Measurements from ENCODE around the gene ZEB2.

Gene ZEB2

DNA sequence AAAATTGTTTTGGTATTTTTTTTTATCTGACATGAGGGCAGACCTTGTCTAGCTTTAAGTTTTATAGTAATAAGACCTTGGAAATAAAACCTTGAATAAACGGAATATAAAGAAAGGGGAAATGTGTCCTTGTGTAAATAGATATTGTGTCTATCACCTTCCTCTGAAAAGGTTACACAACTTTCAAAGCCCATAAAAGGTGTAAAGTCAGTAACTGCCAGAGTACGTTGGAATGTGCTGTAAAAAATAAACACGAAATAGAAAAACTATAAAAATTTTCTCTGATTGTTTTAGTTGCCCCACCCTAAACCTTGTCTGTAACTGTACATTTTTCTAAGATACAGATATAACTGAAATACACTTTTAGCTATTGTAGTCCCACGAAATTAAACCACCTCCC, 82.3 kb downstream of the ZEB2 start:
- Histone ChIP-seq H3K27me3 (ENCODE audit: insufficient read depth, low read length, poor library complexity) (no peaks in the 10 kb centered on the region), H3K4me1 (ENCODE audit: insufficient read depth, low read length) (peaks cover 4% of the 10 kb centered on the region; the same call in 1 of the 2 replicates), H3K36me3 (ENCODE audit: insufficient read depth, low read length) (no peaks in the 10 kb centered on the region), H3K4me3 (ENCODE audit: low read depth in 1 of 2, low read length in 2 of 2) (no peak overlapping the region), H3K9ac (ENCODE audit: low read depth, low read length) (no peak overlapping the region), H3K9me3 (ENCODE audit: insufficient read depth, low read length, severe bottlenecking) (no peaks in the 10 kb centered on the region), H3K27ac (ENCODE audit: low read length) (no peak overlapping the region), H3K79me2 (ENCODE audit: insufficient read depth, low read length) (peaks cover 6% of the 10 kb centered on the region; the same call in 1 of the 2 replicates), H3K4me2 (ENCODE audit: insufficient read depth, low read length) (no peak overlapping the region), H4K20me1 (ENCODE audit: insufficient read depth, low read length) (peaks cover 4% of the 10 kb centered on the region; the same call in 1 of the 2 replicates), H2AFZ (ENCODE audit: low read depth, low read length) (no peak overlapping the region)
- ATAC-seq (ENCODE audit: insufficient read depth, low read depth) (no peak), DNase-seq (no peak)
- no peak for TF ChIP-seq EZH2 (IDR thresholded peaks at IDR 0.05; ENCODE audit: borderline replicate concordance, low read depth, low read length, severe bottlenecking)
- TF ChIP-seq, protein P1, sequence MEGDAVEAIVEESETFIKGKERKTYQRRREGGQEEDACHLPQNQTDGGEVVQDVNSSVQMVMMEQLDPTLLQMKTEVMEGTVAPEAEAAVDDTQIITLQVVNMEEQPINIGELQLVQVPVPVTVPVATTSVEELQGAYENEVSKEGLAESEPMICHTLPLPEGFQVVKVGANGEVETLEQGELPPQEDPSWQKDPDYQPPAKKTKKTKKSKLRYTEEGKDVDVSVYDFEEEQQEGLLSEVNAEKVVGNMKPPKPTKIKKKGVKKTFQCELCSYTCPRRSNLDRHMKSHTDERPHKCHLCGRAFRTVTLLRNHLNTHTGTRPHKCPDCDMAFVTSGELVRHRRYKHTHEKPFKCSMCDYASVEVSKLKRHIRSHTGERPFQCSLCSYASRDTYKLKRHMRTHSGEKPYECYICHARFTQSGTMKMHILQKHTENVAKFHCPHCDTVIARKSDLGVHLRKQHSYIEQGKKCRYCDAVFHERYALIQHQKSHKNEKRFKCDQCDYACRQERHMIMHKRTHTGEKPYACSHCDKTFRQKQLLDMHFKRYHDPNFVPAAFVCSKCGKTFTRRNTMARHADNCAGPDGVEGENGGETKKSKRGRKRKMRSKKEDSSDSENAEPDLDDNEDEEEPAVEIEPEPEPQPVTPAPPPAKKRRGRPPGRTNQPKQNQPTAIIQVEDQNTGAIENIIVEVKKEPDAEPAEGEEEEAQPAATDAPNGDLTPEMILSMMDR (IDR thresholded peaks at IDR 0.05; ENCODE audit: borderline replicate concordance, extremely low read depth, low read length, poor library complexity, severe bottlenecking): no peak

DNA sequence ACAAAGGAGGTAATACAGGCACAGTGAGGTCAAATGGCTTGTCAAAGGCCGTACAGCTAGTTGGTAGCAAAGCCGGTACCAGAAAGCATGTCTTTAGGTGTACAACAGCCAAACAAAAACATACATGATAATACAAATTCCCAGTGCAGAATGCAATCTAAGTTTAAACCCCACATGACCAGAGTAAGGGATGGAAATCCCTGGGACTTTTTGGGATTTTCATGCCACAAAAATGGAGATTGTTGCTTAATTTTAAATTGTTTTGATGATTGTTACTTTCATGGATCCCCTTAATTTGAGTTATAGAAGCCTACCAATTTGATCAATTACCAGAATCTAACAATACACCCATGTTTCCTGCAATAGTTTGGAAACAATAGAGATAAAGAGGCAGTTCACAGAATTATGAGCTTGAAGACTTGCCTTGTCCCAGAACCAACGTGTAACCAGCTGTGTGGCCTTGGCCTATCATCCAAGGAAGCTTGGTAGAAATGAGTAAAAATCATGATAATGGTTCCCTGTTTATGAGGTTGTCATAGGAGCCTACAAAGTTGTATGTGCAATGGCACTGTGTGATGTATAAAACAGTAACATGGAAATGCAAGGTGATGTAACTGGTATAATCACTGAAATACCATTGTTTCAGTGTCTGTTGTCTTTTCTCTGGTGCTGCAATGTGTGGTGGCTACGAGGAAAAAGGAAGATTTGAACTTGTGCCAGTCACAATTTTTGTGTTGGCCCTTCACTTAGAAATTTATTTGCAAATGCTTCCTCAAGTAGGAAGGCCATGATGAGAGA, 85.3 kb downstream of the ZEB2 start:
- H4K20me1 ChIP-seq (ENCODE audit: insufficient read depth, low read length): no peaks in the 10 kb centered on the region
- no peaks in the 10 kb centered on the region for H3K27me3 ChIP-seq (ENCODE audit: insufficient read depth, low read length, poor library complexity)
- H3K4me2 ChIP-seq (ENCODE audit: insufficient read depth, low read length): no peak overlapping the region
- no peak overlapping the region for H3K9ac ChIP-seq (ENCODE audit: low read depth, low read length)
- peaks cover 4% of the 10 kb centered on the region; the same call in 1 of the 2 replicates for H3K79me2 ChIP-seq (ENCODE audit: insufficient read depth, low read length)
- H3K4me3 ChIP-seq (ENCODE audit: low read depth in 1 of 2, low read length in 2 of 2): no peak overlapping the region
- H2AFZ ChIP-seq (ENCODE audit: low read depth, low read length): no peak overlapping the region
- no peak overlapping the region for H3K27ac ChIP-seq (ENCODE audit: low read length)
- no peak for DNase-seq
- no peak for TF ChIP-seq EZH2 (IDR thresholded peaks at IDR 0.05; ENCODE audit: borderline replicate concordance, low read depth, low read length, severe bottlenecking)
- TF ChIP-seq, protein P1 (IDR thresholded peaks at IDR 0.05; ENCODE audit: borderline replicate concordance, extremely low read depth, low read length, poor library complexity, severe bottlenecking): no peak
- no peak for ATAC-seq (ENCODE audit: insufficient read depth, low read depth)
- H3K9me3 ChIP-seq (ENCODE audit: insufficient read depth, low read length, severe bottlenecking): no peaks in the 10 kb centered on the region
- H3K4me1 ChIP-seq (ENCODE audit: insufficient read depth, low read length): peaks cover 4% of the 10 kb centered on the region; the same call in 1 of the 2 replicates
- peaks cover 2% of the 10 kb centered on the region; the same call in 1 of the 2 replicates for H3K36me3 ChIP-seq (ENCODE audit: insufficient read depth, low read length)

DNA sequence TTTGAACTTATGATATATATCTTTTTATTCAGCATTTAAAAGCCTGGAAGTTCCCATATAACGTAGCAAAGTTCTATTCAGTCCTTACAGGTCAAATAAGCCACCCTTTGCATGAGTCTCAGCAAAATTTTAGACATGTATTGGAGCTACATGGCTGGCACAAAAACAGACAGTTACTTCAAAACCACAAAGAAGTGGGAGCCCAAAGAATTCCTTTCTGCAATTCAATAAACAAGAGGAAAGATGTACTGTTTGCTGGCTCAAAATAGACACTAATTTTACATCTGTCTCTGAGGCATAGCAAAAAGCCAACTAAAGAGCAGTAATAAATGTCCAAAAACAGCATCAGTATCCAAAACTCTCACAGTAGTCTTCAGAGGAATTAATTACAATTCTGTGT, 87.0 kb downstream of the ZEB2 start:
- no peak overlapping the region for H3K4me2 ChIP-seq (ENCODE audit: insufficient read depth, low read length)
- H4K20me1 ChIP-seq (ENCODE audit: insufficient read depth, low read length): no peaks in the 10 kb centered on the region
- no peaks in the 10 kb centered on the region for H3K27me3 ChIP-seq (ENCODE audit: insufficient read depth, low read length, poor library complexity)
- TF ChIP-seq EZH2 (IDR thresholded peaks at IDR 0.05; ENCODE audit: borderline replicate concordance, low read depth, low read length, severe bottlenecking): no peak
- TF ChIP-seq, protein P1 (IDR thresholded peaks at IDR 0.05; ENCODE audit: borderline replicate concordance, extremely low read depth, low read length, poor library complexity, severe bottlenecking): no peak
- peaks cover 3% of the 10 kb centered on the region; the same call in 1 of the 2 replicates for H3K36me3 ChIP-seq (ENCODE audit: insufficient read depth, low read length)
- DNase-seq (no peak), ATAC-seq (ENCODE audit: insufficient read depth, low read depth) (no peak)
- H3K4me3 ChIP-seq (ENCODE audit: low read depth in 1 of 2, low read length in 2 of 2): no peak overlapping the region
- H3K27ac ChIP-seq (ENCODE audit: low read length): no peak overlapping the region
- peaks cover 2% of the 10 kb centered on the region; the same call in 1 of the 2 replicates for H3K79me2 ChIP-seq (ENCODE audit: insufficient read depth, low read length)
- no peak overlapping the region for H2AFZ ChIP-seq (ENCODE audit: low read depth, low read length)
- no peak overlapping the region for H3K9ac ChIP-seq (ENCODE audit: low read depth, low read length)
- no peaks in the 10 kb centered on the region for H3K9me3 ChIP-seq (ENCODE audit: insufficient read depth, low read length, severe bottlenecking)
- peaks cover 4% of the 10 kb centered on the region; the same call in 1 of the 2 replicates for H3K4me1 ChIP-seq (ENCODE audit: insufficient read depth, low read length)
